A673 (cell line): Measurements from ENCODE around the gene PLSCR1. TPM values are rescaled to one million over a fixed set of nuclear protein-coding genes. Genes with fewer than 3 reads are reported as not detected.

Experiments used
- BruUV-seq: library from RNA; stranded (reverse); fragments of 400-500 nt; replicated peaks from 2 replicates; lab custom pipeline; 2021; lab: Mats Ljungman, UMichigan
- CTCF ChIA-PET: fragments of 300-600 bp; sonication (Branson Sonifier 250); formaldehyde crosslinking; loops from one replicate; lab custom pipeline; 2022; ENCODE audit warnings: antibody characterized with exemption; lab: Charles Lee
- POLR2A ChIA-PET: fragments of 300-600 bp; sonication (Branson Sonifier 250); formaldehyde crosslinking; loops from one replicate; lab custom pipeline; 2022; ENCODE audit warnings: antibody characterized with exemption; ENCODE audit not compliant: low non-redundant PET; lab: Charles Lee
- DNase-seq: peaks from one replicate; pipeline ENCODE4 v3.0.0-alpha.2; 2015; ENCODE audit warnings: low spot score
- H3K27ac ChIP-seq: fragments of 200-600 bp; sonication (generic); 2 replicates; pipeline ENCODE4 v1.5.1; 2016; ENCODE audit warnings: mixed run types, low read depth, mild to moderate bottlenecking, mixed read lengths, antibody characterized with exemption, low read length; ENCODE audit not compliant: poor library complexity, severe bottlenecking
- H3K27me3 ChIP-seq: fragments of 200-600 bp; sonication (generic); replicated peaks from 2 replicates; pipeline ENCODE4 v1.6.1; 2017; ENCODE audit warnings: mixed run types, low read depth, mild to moderate bottlenecking, mixed read lengths, antibody characterized with exemption, low read length; ENCODE audit not compliant: insufficient read depth, poor library complexity
- H3K36me3 ChIP-seq: fragments of 200-600 bp; sonication (generic); 2 replicates; pipeline ENCODE4 v1.6.1; 2016; ENCODE audit warnings: mixed run types, mild to moderate bottlenecking, mixed read lengths, antibody characterized with exemption, low read length; ENCODE audit not compliant: insufficient read depth, poor library complexity, severe bottlenecking
- H3K4me1 ChIP-seq: fragments of 200-600 bp; sonication (generic); 2 replicates; pipeline ENCODE4 v1.6.1; 2017; ENCODE audit warnings: mixed run types, mild to moderate bottlenecking, mixed read lengths, antibody characterized with exemption, low read length; ENCODE audit not compliant: insufficient read depth, poor library complexity, severe bottlenecking
- H3K4me3 ChIP-seq: fragments of 200-600 bp; sonication (generic); 2 replicates; pipeline ENCODE4 v1.5.1; 2016; ENCODE audit warnings: low read depth, mixed run types, mild to moderate bottlenecking, mixed read lengths, low read length; ENCODE audit not compliant: poor library complexity, severe bottlenecking
- H3K9me3 ChIP-seq: fragments of 200-600 bp; sonication (generic); 2 replicates; pipeline ENCODE4 v1.6.1; 2016; ENCODE audit warnings: mixed run types, low read depth, mild to moderate bottlenecking, mixed read lengths, antibody characterized with exemption, low read length; ENCODE audit not compliant: poor library complexity, severe bottlenecking
- EZH2 ChIP-seq: fragments of 200-600 bp; sonication (generic); IDR thresholded peaks from 2 replicates; pipeline ENCODE4 v1.6.1; 2017; ENCODE audit warnings: borderline replicate concordance, low read depth, mild to moderate bottlenecking, mixed read lengths, antibody characterized with exemption, low read length; ENCODE audit not compliant: poor library complexity, severe bottlenecking
- intact Hi-C: fragments of 100-400 bp; cut with micrococcal nuclease; formaldehyde crosslinking; loops from one replicate; pipeline ENCODE4 v1.10.0; 2022; ENCODE audit not compliant: unreplicated experiment
- total RNA-seq: library from RNA; stranded (reverse); gene quantifications from 2 replicates; pipeline ENCODE4 v1.2.3, GENCODE V29; 2021
- TF ChIP-seq, protein P1 (sequence below): fragments of 300-800, 200-600 bp; sonication (generic); conservative IDR thresholded peaks from 2 replicates; pipeline ENCODE4 v1.5.1; 2017; ENCODE audit warnings: low read depth, mild to moderate bottlenecking, antibody characterized with exemption, low read length, moderate library complexity, mixed read lengths

Gene PLSCR1
- total RNA-seq, 1 experiment from 2014 or later: 49.3 TPM

- DNase-seq: no peak
- BruUV-seq: no TSS peak
- ChIA-PET CTCF (no interaction called here), POLR2A (no interaction called here)
- Histone ChIP-seq H3K4me1 (no peaks in the 10 kb centered on the region), H3K27me3 (no peaks in the 10 kb centered on the region), H3K4me3 (no peak overlapping the region), H3K27ac (no peak overlapping the region), H3K9me3 (no peaks in the 10 kb centered on the region), H3K36me3 (no peaks in the 10 kb centered on the region)
- intact Hi-C loops: no loop called here
- TF ChIP-seq EZH2: no peak
- TF ChIP-seq, protein P1, sequence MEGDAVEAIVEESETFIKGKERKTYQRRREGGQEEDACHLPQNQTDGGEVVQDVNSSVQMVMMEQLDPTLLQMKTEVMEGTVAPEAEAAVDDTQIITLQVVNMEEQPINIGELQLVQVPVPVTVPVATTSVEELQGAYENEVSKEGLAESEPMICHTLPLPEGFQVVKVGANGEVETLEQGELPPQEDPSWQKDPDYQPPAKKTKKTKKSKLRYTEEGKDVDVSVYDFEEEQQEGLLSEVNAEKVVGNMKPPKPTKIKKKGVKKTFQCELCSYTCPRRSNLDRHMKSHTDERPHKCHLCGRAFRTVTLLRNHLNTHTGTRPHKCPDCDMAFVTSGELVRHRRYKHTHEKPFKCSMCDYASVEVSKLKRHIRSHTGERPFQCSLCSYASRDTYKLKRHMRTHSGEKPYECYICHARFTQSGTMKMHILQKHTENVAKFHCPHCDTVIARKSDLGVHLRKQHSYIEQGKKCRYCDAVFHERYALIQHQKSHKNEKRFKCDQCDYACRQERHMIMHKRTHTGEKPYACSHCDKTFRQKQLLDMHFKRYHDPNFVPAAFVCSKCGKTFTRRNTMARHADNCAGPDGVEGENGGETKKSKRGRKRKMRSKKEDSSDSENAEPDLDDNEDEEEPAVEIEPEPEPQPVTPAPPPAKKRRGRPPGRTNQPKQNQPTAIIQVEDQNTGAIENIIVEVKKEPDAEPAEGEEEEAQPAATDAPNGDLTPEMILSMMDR: no peak
Observed at GRCh38 chr3:146550070-146550615, 5.7 kb upstream of the PLSCR1 start.

GRCh38 chr3:146547235-146547835 is 2.9 kb upstream of the PLSCR1 start:
- Histone ChIP-seq H3K9me3 (no peaks in the 10 kb centered on the region), H3K27me3 (no peaks in the 10 kb centered on the region), H3K27ac (no peak overlapping the region), H3K36me3 (no peaks in the 10 kb centered on the region), H3K4me3 (no peak overlapping the region), H3K4me1 (peaks cover 11% of the 10 kb centered on the region)
- POLR2A ChIA-PET: no interaction called here
- CTCF ChIA-PET: no interaction called here
- BruUV-seq: no TSS peak
- intact Hi-C loops: no loop called here
- DNase-seq: no peak
- TF ChIP-seq EZH2: no peak

DNA sequence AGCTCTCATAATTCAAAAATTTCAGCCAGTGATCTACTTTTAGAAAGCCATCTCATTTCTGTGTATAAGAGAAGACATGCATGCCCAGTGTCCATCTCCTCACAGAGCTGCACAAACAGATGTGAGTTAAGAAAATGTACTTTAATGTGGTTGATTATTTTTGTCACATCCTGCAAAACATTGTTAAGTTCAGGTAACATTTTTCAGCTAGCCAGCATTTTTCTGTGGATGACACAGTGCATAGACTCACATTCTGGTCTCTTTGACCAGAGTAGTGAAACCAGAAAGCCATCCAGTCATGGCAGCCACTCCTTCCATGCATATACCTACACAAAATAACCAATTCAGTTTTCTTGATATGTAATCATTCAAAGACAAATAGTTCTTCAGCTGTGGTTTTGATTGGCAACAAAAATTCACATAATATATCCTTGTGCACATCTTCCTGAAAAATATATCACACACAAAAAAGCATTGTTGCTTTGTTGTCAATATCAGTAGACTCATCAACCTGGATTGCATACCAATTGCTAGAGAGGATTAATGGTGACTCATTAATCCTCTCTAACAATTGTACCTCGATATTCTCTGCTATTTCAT is 2.1 kb upstream of the PLSCR1 start:
- BruUV-seq: no TSS peak
- H3K9me3 ChIP-seq: no peaks in the 10 kb centered on the region
- ChIA-PET POLR2A (no interaction called here), CTCF (no interaction called here)
- DNase-seq: no peak
- H3K4me3 ChIP-seq: no peak overlapping the region
- H3K27ac ChIP-seq: no peak overlapping the region
- intact Hi-C loops: no loop called here
- H3K36me3 ChIP-seq: no peaks in the 10 kb centered on the region
- no peak for TF ChIP-seq EZH2
- TF ChIP-seq, protein P1: no peak
- H3K27me3 ChIP-seq: no peaks in the 10 kb centered on the region
- peaks cover 20% of the 10 kb centered on the region for H3K4me1 ChIP-seq
